SU-DHL-6 (cell line): ENCODE results near the gene FAM83C.

ENCODE experiments used
- H2AFZ ChIP-seq: fragments of 200-600 bp; sonication (generic); 2 replicates; pipeline ENCODE4 v1.6.1; 2014; ENCODE audit warnings: low read depth, mild to moderate bottlenecking, moderate library complexity, mixed read lengths, antibody characterized with exemption, low read length; ENCODE audit not compliant: severe bottlenecking
- H3F3A ChIP-seq: fragments of 200-600 bp; shearing (Covaris generic); 2 replicates; pipeline ENCODE4 v1.6.0; 2016; ENCODE audit warnings: antibody characterized with exemption, mild to moderate bottlenecking; ENCODE audit not compliant: insufficient read depth
- H3K27ac ChIP-seq: fragments of 200-600 bp; sonication (generic); 2 replicates; pipeline ENCODE4 v1.5.1; 2016; ENCODE audit warnings: low read depth, mild to moderate bottlenecking, low read length, moderate library complexity, mixed read lengths
- H3K27me3 ChIP-seq: fragments of 200-600 bp; sonication (generic), shearing (Covaris generic); 2 replicates; pipeline ENCODE4 v1.6.0; 2014; ENCODE audit warnings: mild to moderate bottlenecking, low read length
- H3K36me3 ChIP-seq: fragments of 200-600 bp; sonication (generic); 2 replicates; pipeline ENCODE4 v1.6.1; 2014; ENCODE audit warnings: mild to moderate bottlenecking, low read length, mixed read lengths
- H3K4me2 ChIP-seq: fragments of 300-600, 200-600 bp; shearing (Covaris generic), sonication (generic); 2 replicates; pipeline ENCODE4 v1.6.0; 2014; ENCODE audit warnings: low read length, low read depth, mild to moderate bottlenecking; ENCODE audit not compliant: poor library complexity, severe bottlenecking
- H3K4me3 ChIP-seq: fragments of 200-600 bp; sonication (generic); 2 replicates; pipeline ENCODE4 v1.5.1; 2014; ENCODE audit warnings: antibody characterized with exemption, low read length, mild to moderate bottlenecking, mixed read lengths; ENCODE audit not compliant: insufficient read depth, poor library complexity, severe bottlenecking
- H3K79me2 ChIP-seq: fragments of 200-600 bp; sonication (generic); 2 replicates; pipeline ENCODE4 v1.6.1; 2014; ENCODE audit warnings: mild to moderate bottlenecking, low read length, moderate library complexity; ENCODE audit not compliant: insufficient read depth
- H3K9ac ChIP-seq: fragments of 200-600 bp; sonication (generic); 2 replicates; pipeline ENCODE4 v1.7.0; 2014; ENCODE audit warnings: mild to moderate bottlenecking, low read length
- H3K9me2 ChIP-seq: fragments of 200-600 bp; sonication (generic); replicated peaks from 2 replicates; pipeline ENCODE4 v1.6.1; 2014; ENCODE audit warnings: low read length; ENCODE audit not compliant: insufficient read depth
- H3K9me3 ChIP-seq: fragments of 200-600 bp; sonication (generic); 2 replicates; pipeline ENCODE4 v1.6.1; 2014; ENCODE audit warnings: low read length, mixed read lengths; ENCODE audit not compliant: insufficient read depth
- H4K20me1 ChIP-seq: fragments of 200-600 bp; sonication (generic); 2 replicates; pipeline ENCODE4 v1.6.1; 2014; ENCODE audit warnings: low read depth, mild to moderate bottlenecking, antibody characterized with exemption, low read length, moderate library complexity, mixed read lengths
- EZH2phosphoT487 ChIP-seq: fragments of 200-600 bp; sonication (generic), shearing (Covaris generic); conservative IDR thresholded peaks from 2 replicates; pipeline ENCODE4 v1.6.1; 2018; ENCODE audit warnings: mild to moderate bottlenecking, antibody characterized with exemption, low read length, moderate library complexity, mixed read lengths
- TF ChIP-seq, protein P1 (sequence below): fragments of 200-600 bp; sonication (generic); IDR thresholded peaks from one replicate; pipeline ENCODE4 v1.5.1; 2017; ENCODE audit warnings: antibody characterized with exemption, mild to moderate bottlenecking, low read length, moderate library complexity; ENCODE audit not compliant: insufficient read depth, poor library complexity, severe bottlenecking

FAM83C gene

DNA sequence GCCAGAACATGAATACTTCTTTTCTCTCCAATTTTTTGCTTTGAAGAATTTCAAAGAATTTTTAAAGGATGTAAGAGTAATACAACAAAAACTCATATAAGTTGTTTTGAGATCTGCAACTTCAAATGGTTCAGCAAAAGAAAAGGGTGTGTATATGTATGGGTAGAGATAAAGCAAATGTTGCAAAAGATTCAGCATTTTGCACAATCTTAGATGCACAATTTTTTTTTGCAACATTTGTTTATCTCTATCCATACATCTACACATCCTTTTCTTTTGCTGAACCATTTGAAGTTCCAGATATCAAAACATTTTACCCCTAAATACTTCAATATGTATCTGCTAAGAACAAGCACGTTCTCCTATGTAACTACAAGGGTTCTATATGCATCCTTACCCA, 47.4 kb upstream of the FAM83C start:
- Histone ChIP-seq H3K4me3 (no peak overlapping the region), H3K4me2 (no peak overlapping the region), H4K20me1 (no peaks in the 10 kb centered on the region), H3K9ac (no peak overlapping the region), H3K27me3 (no peaks in the 10 kb centered on the region), H3K9me3 (no peaks in the 10 kb centered on the region), H3F3A (no peaks in the 10 kb centered on the region), H3K9me2 (no peaks in the 10 kb centered on the region), H3K79me2 (no peaks in the 10 kb centered on the region), H2AFZ (no peak overlapping the region), H3K27ac (no peak overlapping the region), H3K36me3 (no peaks in the 10 kb centered on the region)
- TF ChIP-seq EZH2phosphoT487 = no peak
- TF ChIP-seq, protein P1, sequence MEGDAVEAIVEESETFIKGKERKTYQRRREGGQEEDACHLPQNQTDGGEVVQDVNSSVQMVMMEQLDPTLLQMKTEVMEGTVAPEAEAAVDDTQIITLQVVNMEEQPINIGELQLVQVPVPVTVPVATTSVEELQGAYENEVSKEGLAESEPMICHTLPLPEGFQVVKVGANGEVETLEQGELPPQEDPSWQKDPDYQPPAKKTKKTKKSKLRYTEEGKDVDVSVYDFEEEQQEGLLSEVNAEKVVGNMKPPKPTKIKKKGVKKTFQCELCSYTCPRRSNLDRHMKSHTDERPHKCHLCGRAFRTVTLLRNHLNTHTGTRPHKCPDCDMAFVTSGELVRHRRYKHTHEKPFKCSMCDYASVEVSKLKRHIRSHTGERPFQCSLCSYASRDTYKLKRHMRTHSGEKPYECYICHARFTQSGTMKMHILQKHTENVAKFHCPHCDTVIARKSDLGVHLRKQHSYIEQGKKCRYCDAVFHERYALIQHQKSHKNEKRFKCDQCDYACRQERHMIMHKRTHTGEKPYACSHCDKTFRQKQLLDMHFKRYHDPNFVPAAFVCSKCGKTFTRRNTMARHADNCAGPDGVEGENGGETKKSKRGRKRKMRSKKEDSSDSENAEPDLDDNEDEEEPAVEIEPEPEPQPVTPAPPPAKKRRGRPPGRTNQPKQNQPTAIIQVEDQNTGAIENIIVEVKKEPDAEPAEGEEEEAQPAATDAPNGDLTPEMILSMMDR = no peak

DNA sequence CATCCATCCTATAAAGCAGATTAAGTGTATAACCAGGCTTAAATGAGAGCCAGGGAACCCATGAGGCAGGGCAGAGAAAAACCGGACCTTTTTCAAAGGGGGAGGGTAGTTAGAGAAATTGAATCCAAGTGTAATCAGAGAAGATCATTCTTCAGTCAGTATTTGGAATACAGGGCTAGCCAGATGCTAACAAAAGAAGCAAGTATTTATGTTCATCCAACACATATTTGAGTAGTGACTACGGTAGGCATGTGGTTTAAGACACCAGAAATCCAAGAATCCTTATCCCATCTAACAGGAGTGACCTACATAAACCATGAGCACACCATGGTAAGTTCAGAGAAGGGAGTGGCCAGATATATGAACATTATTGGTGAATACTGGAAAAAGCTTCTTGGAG, 46.8 kb upstream of the FAM83C start:
- H3K9ac ChIP-seq = no peak overlapping the region
- no peak overlapping the region for H3K4me2 ChIP-seq
- H3K9me3 ChIP-seq = no peaks in the 10 kb centered on the region
- H3K79me2 ChIP-seq = no peaks in the 10 kb centered on the region
- TF ChIP-seq, protein P1 = no peak
- TF ChIP-seq EZH2phosphoT487 = no peak
- H3K36me3 ChIP-seq = no peaks in the 10 kb centered on the region
- no peaks in the 10 kb centered on the region for H3K9me2 ChIP-seq
- no peak overlapping the region for H3K27ac ChIP-seq
- H3K27me3 ChIP-seq = no peaks in the 10 kb centered on the region
- no peaks in the 10 kb centered on the region for H4K20me1 ChIP-seq
- H2AFZ ChIP-seq = no peak overlapping the region
- H3F3A ChIP-seq = no peaks in the 10 kb centered on the region
- no peak overlapping the region for H3K4me3 ChIP-seq

DNA sequence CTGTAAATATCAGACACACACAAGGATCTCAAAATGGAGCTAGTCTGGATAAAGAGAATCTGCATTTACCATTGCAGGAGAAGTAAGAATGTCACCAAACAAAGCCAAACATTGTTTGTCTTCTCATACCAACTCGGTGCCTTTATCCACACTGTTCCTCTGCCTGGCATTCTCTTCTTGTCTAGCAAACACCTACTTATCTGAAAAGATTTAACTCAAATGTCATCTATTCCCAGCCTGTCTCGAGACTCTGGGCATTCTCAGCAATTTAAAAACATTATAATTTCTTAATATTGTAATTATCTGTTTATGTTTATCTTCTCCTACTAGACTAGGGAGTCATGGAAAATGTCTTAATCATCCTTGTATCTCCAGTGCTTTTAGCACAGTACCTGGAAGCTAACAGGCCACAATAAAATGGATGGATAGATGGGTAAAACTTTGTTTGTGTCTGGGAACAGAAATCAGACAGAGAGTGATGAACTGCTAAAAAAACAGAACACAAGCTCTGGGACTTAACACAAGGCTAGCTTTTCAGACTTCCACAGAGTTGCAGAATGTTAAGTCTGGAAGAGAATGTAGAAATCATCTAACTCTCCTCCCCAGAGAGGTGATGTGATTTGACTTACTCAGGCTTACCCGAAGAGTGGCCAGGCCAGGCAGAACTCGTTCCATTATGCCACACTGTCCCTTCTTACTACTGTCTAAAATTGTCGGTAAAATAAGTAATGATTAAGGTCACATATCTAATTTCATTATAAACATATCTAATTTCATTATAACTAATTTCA, 42.3 kb upstream of the FAM83C start:
- no peak for TF ChIP-seq EZH2phosphoT487
- TF ChIP-seq, protein P1 = no peak
- no peak overlapping the region for H3K4me3 ChIP-seq
- H3K9me2 ChIP-seq = no peaks in the 10 kb centered on the region
- H3K79me2 ChIP-seq = no peaks in the 10 kb centered on the region
- H3K4me2 ChIP-seq = no peak overlapping the region
- no peaks in the 10 kb centered on the region for H3F3A ChIP-seq
- no peak overlapping the region for H3K9ac ChIP-seq
- no peaks in the 10 kb centered on the region for H4K20me1 ChIP-seq
- no peaks in the 10 kb centered on the region for H3K36me3 ChIP-seq
- H2AFZ ChIP-seq = no peak overlapping the region
- no peak overlapping the region for H3K27ac ChIP-seq
- no peaks in the 10 kb centered on the region for H3K27me3 ChIP-seq
- no peaks in the 10 kb centered on the region for H3K9me3 ChIP-seq
